Measurements from ENCODE around the gene TMEM266.

The TMEM266 gene

GRCh38 chr15:76151599-76151974, 91.8 kb downstream of the TMEM266 start:
- Histone ChIP-seq H3K27me3 (replicated peaks in 2 of 5; ENCODE audit: control insufficient read depth in 4 of 5, insufficient read depth in 5 of 5, low read length in 4 of 5) (peaks cover 0 to 4% (median 0%) of the 10 kb centered on the region in 5 experiments), H3K27ac (ENCODE audit: insufficient read depth in 1 of 2, low read depth in 1 of 2, low read length in 2 of 2, poor library complexity in 1 of 2, severe bottlenecking in 2 of 2) (no peak overlapping the region), H3K9me3 (ENCODE audit: control extremely low read depth in 1 of 5, control insufficient read depth in 4 of 5, insufficient read depth in 2 of 5, low read depth in 1 of 5, low read length in 4 of 5) (no peaks in the 10 kb centered on the region), H3K36me3 (ENCODE audit: control insufficient read depth in 4 of 4, insufficient read depth in 4 of 4, low read length in 3 of 4) (no peaks in the 10 kb centered on the region), H3K4me3 (ENCODE audit: control insufficient read depth in 1 of 7, extremely low read depth in 1 of 7, insufficient read depth in 4 of 7, low read depth in 2 of 7, low read length in 6 of 7) (no peak overlapping the region), H3K4me1 (ENCODE audit: control extremely low read depth in 1 of 4, control insufficient read depth in 4 of 4, insufficient read depth in 4 of 4, low read length in 3 of 4) (peaks cover 0 to 14% (median 12%) of the 10 kb centered on the region in 4 experiments)
- WGBS (ENCODE audit: insufficient coverage), result 86% methylated on average over 8 of the region's 8 CpGs
- no peak for DNase-seq
- CTCF ChIA-PET, result interaction anchor here (1.0 to 1.9 kb wide), 4 partner anchors 12 to 98 kb away, joined by 3 to 6 read pairs (median 6); partner anchors contain the start of gene TMEM266
- POLR2A ChIA-PET, result no interaction called here

- WGBS (ENCODE audit: insufficient coverage), result 87% methylated on average over 6 of the region's 7 CpGs
- POLR2A ChIA-PET, result no interaction called here
Observed at GRCh38 chr15:76152197-76152596, 92.4 kb downstream of the TMEM266 start.

GRCh38 chr15:76153241-76154197, 93.7 kb downstream of the TMEM266 start:
- DNase-seq, result no peak
- no peaks in the 10 kb centered on the region for H3K9me3 ChIP-seq (ENCODE audit: control extremely low read depth in 1 of 5, control insufficient read depth in 4 of 5, insufficient read depth in 2 of 5, low read depth in 1 of 5, low read length in 4 of 5)
- no peak overlapping the region for H3K4me3 ChIP-seq (ENCODE audit: control insufficient read depth in 1 of 7, extremely low read depth in 1 of 7, insufficient read depth in 4 of 7, low read depth in 2 of 7, low read length in 6 of 7)
- H3K4me1 ChIP-seq (ENCODE audit: control extremely low read depth in 1 of 4, control insufficient read depth in 4 of 4, insufficient read depth in 4 of 4, low read length in 3 of 4), result peaks cover 0 to 10% (median 9%) of the 10 kb centered on the region in 4 experiments
- H3K27ac ChIP-seq (ENCODE audit: insufficient read depth in 1 of 2, low read depth in 1 of 2, low read length in 2 of 2, poor library complexity in 1 of 2, severe bottlenecking in 2 of 2), result no peak overlapping the region
- ChIA-PET CTCF (interaction anchor here (0.6 to 0.9 kb wide), 2 partner anchors 11 to 13 kb away, joined by 3 read pairs; no protein-coding TSS in a partner anchor), POLR2A (no interaction called here)
- 91% methylated on average over 17 of the region's 24 CpGs for WGBS (ENCODE audit: insufficient coverage)
- H3K27me3 ChIP-seq (replicated peaks in 2 of 5; ENCODE audit: control insufficient read depth in 4 of 5, insufficient read depth in 5 of 5, low read length in 4 of 5), result peaks cover 0 to 2% (median 0%) of the 10 kb centered on the region in 5 experiments
- no peaks in the 10 kb centered on the region for H3K36me3 ChIP-seq (ENCODE audit: control insufficient read depth in 4 of 4, insufficient read depth in 4 of 4, low read length in 3 of 4)

More at GRCh38 chr15:76152197-76152596, 92.4 kb downstream of the TMEM266 start:
- Histone ChIP-seq H3K9me3 (ENCODE audit: control extremely low read depth in 1 of 5, control insufficient read depth in 4 of 5, insufficient read depth in 2 of 5, low read depth in 1 of 5, low read length in 4 of 5) (no peaks in the 10 kb centered on the region), H3K36me3 (ENCODE audit: control insufficient read depth in 4 of 4, insufficient read depth in 4 of 4, low read length in 3 of 4) (no peaks in the 10 kb centered on the region), H3K27ac (ENCODE audit: insufficient read depth in 1 of 2, low read depth in 1 of 2, low read length in 2 of 2, poor library complexity in 1 of 2, severe bottlenecking in 2 of 2) (no peak overlapping the region), H3K4me1 (ENCODE audit: control extremely low read depth in 1 of 4, control insufficient read depth in 4 of 4, insufficient read depth in 4 of 4, low read length in 3 of 4) (peaks cover 0 to 14% (median 12%) of the 10 kb centered on the region in 4 experiments), H3K27me3 (replicated peaks in 2 of 5; ENCODE audit: control insufficient read depth in 4 of 5, insufficient read depth in 5 of 5, low read length in 4 of 5) (peaks cover 0 to 1% (median under 1%) of the 10 kb centered on the region in 5 experiments), H3K4me3 (ENCODE audit: control insufficient read depth in 1 of 7, extremely low read depth in 1 of 7, insufficient read depth in 4 of 7, low read depth in 2 of 7, low read length in 6 of 7) (no peak overlapping the region)
- DNase-seq, result no peak
- CTCF ChIA-PET, result interaction anchor here (0.8 to 1.9 kb wide), 7 partner anchors 11 to 228 kb away, joined by 3 to 6 read pairs (median 5); partner anchors contain the start of gene TMEM266

GRCh38 chr15:76155731-76156130, 95.9 kb downstream of the TMEM266 start:
- H3K36me3 ChIP-seq (ENCODE audit: control insufficient read depth in 4 of 4, insufficient read depth in 4 of 4, low read length in 3 of 4), result no peaks in the 10 kb centered on the region
- DNase-seq, result no peak
- H3K9me3 ChIP-seq (ENCODE audit: control extremely low read depth in 1 of 5, control insufficient read depth in 4 of 5, insufficient read depth in 2 of 5, low read depth in 1 of 5, low read length in 4 of 5), result no peaks in the 10 kb centered on the region
- 99% methylated on average over 6 of the region's 7 CpGs for WGBS (ENCODE audit: insufficient coverage)
- peaks cover 0 to 2% (median under 1%) of the 10 kb centered on the region in 4 experiments for H3K4me1 ChIP-seq (ENCODE audit: control extremely low read depth in 1 of 4, control insufficient read depth in 4 of 4, insufficient read depth in 4 of 4, low read length in 3 of 4)
- CTCF ChIA-PET, result interaction anchor here (1.4 to 2.5 kb wide), 3 partner anchors 8 to 16 kb away, joined by 4 to 7 read pairs (median 5); no protein-coding TSS in a partner anchor
- H3K4me3 ChIP-seq (ENCODE audit: control insufficient read depth in 1 of 7, extremely low read depth in 1 of 7, insufficient read depth in 4 of 7, low read depth in 2 of 7, low read length in 6 of 7), result no peak overlapping the region
- no peak overlapping the region for H3K27ac ChIP-seq (ENCODE audit: insufficient read depth in 1 of 2, low read depth in 1 of 2, low read length in 2 of 2, poor library complexity in 1 of 2, severe bottlenecking in 2 of 2)
- POLR2A ChIA-PET, result interaction anchor here (0.6 kb wide), 1 partner anchor 227 kb away, joined by 3 read pairs; no protein-coding TSS in a partner anchor
- H3K27me3 ChIP-seq (replicated peaks in 2 of 5; ENCODE audit: control insufficient read depth in 4 of 5, insufficient read depth in 5 of 5, low read length in 4 of 5), result peaks cover 0 to 2% (median 0%) of the 10 kb centered on the region in 5 experiments

- POLR2A ChIA-PET, result interaction anchor here (0.6 kb wide), 1 partner anchor 336 kb away, joined by 3 read pairs; no protein-coding TSS in a partner anchor
- CTCF ChIA-PET, result interaction anchor here (1.6 to 1.8 kb wide), 2 partner anchors 10 to 11 kb away, joined by 3 to 5 read pairs; no protein-coding TSS in a partner anchor
- Histone ChIP-seq H3K9me3 (ENCODE audit: control extremely low read depth in 1 of 5, control insufficient read depth in 4 of 5, insufficient read depth in 2 of 5, low read depth in 1 of 5, low read length in 4 of 5) (no peaks in the 10 kb centered on the region), H3K27me3 (replicated peaks in 2 of 5; ENCODE audit: control insufficient read depth in 4 of 5, insufficient read depth in 5 of 5, low read length in 4 of 5) (peaks cover 0 to 2% (median 0%) of the 10 kb centered on the region in 5 experiments), H3K4me1 (ENCODE audit: control extremely low read depth in 1 of 4, control insufficient read depth in 4 of 4, insufficient read depth in 4 of 4, low read length in 3 of 4) (no peaks in the 10 kb centered on the region), H3K36me3 (ENCODE audit: control insufficient read depth in 4 of 4, insufficient read depth in 4 of 4, low read length in 3 of 4) (no peaks in the 10 kb centered on the region), H3K27ac (ENCODE audit: insufficient read depth in 1 of 2, low read depth in 1 of 2, low read length in 2 of 2, poor library complexity in 1 of 2, severe bottlenecking in 2 of 2) (no peak overlapping the region), H3K4me3 (ENCODE audit: control insufficient read depth in 1 of 7, extremely low read depth in 1 of 7, insufficient read depth in 4 of 7, low read depth in 2 of 7, low read length in 6 of 7) (no peak overlapping the region)
- DNase-seq, result no peak
- 100% methylated on average over 6 of the region's 10 CpGs for WGBS (ENCODE audit: insufficient coverage)
Observed at GRCh38 chr15:76158226-76158625, 98.4 kb downstream of the TMEM266 start.

GRCh38 chr15:76158815-76159214, 99.0 kb downstream of the TMEM266 start:
- no peaks in the 10 kb centered on the region for H3K9me3 ChIP-seq (ENCODE audit: control extremely low read depth in 1 of 5, control insufficient read depth in 4 of 5, insufficient read depth in 2 of 5, low read depth in 1 of 5, low read length in 4 of 5)
- 98% methylated on average over 5 of the region's 5 CpGs for WGBS (ENCODE audit: insufficient coverage)
- no peak for DNase-seq
- H3K27me3 ChIP-seq (replicated peaks in 2 of 5; ENCODE audit: control insufficient read depth in 4 of 5, insufficient read depth in 5 of 5, low read length in 4 of 5), result peaks cover 0 to 2% (median 0%) of the 10 kb centered on the region in 5 experiments
- H3K4me1 ChIP-seq (ENCODE audit: control extremely low read depth in 1 of 4, control insufficient read depth in 4 of 4, insufficient read depth in 4 of 4, low read length in 3 of 4), result no peaks in the 10 kb centered on the region
- no peak overlapping the region for H3K27ac ChIP-seq (ENCODE audit: insufficient read depth in 1 of 2, low read depth in 1 of 2, low read length in 2 of 2, poor library complexity in 1 of 2, severe bottlenecking in 2 of 2)
- H3K4me3 ChIP-seq (ENCODE audit: control insufficient read depth in 1 of 7, extremely low read depth in 1 of 7, insufficient read depth in 4 of 7, low read depth in 2 of 7, low read length in 6 of 7), result no peak overlapping the region
- ChIA-PET CTCF (interaction anchor here (1.6 to 1.8 kb wide), 2 partner anchors 10 to 12 kb away, joined by 3 to 5 read pairs; no protein-coding TSS in a partner anchor), POLR2A (no interaction called here)
- H3K36me3 ChIP-seq (ENCODE audit: control insufficient read depth in 4 of 4, insufficient read depth in 4 of 4, low read length in 3 of 4), result no peaks in the 10 kb centered on the region
